GM18858 (cell line): Measurements from ENCODE around the gene ABCC12.
"Not testable (repeated sequence)": the region's sequence is repeated elsewhere in the genome, so short reads cannot be mapped to it uniquely, and the experiment has no call there.

ENCODE experiments used
- ATAC-seq: cut with Tn5 transposase; IDR thresholded peaks from one replicate; pipeline ENCODE4 v1.9.1; 2021; ENCODE audit not compliant: unreplicated experiment

The ABCC12 gene

GRCh38 chr16:48166617-48167016 is 10.8 kb upstream of the ABCC12 start:
- ATAC-seq: not testable (repeated sequence)

- ATAC-seq: no peak
Measured at GRCh38 chr16:48165961-48166578, 10.3 kb upstream of the ABCC12 start.

GRCh38 chr16:48164907-48165715 is 9.3 kb upstream of the ABCC12 start:
- ATAC-seq: peak; percentile 55

GRCh38 chr16:48162839-48163410 is 7.1 kb upstream of the ABCC12 start:
- no peak for ATAC-seq

GRCh38 chr16:48161906-48162305 is 6.1 kb upstream of the ABCC12 start:
- no peak for ATAC-seq

GRCh38 chr16:48160575-48160974 is 4.8 kb upstream of the ABCC12 start:
- ATAC-seq: no peak

GRCh38 chr16:48158296-48158695 is 2.5 kb upstream of the ABCC12 start:
- peak; percentile 87 for ATAC-seq

GRCh38 chr16:48157794-48158193 is 2.0 kb upstream of the ABCC12 start:
- no peak for ATAC-seq

- ATAC-seq: no peak
Measured at GRCh38 chr16:48157302-48157701, 1.5 kb upstream of the ABCC12 start.

GRCh38 chr16:48156790-48157209 is 1.0 kb upstream of the ABCC12 start:
- no peak for ATAC-seq

GRCh38 chr16:48153774-48154173 is 2.0 kb downstream of the ABCC12 start:
- ATAC-seq: no peak

- no peak for ATAC-seq
Measured at GRCh38 chr16:48152226-48152625, 3.6 kb downstream of the ABCC12 start.

- no peak for ATAC-seq
Measured at GRCh38 chr16:48150707-48151106, 5.1 kb downstream of the ABCC12 start.

GRCh38 chr16:48146710-48147109 is 9.1 kb downstream of the ABCC12 start:
- ATAC-seq: no peak

- ATAC-seq: no peak
Measured at GRCh38 chr16:48146131-48146530, 9.7 kb downstream of the ABCC12 start.

- no peak for ATAC-seq
Measured at GRCh38 chr16:48143812-48144368, 11.9 kb downstream of the ABCC12 start.

- ATAC-seq: no peak
Measured at GRCh38 chr16:48140821-48141220, 15.0 kb downstream of the ABCC12 start.

- ATAC-seq: no peak
Measured at GRCh38 chr16:48139517-48139916, 16.3 kb downstream of the ABCC12 start.

- no peak for ATAC-seq
Measured at GRCh38 chr16:48138543-48138942, 17.2 kb downstream of the ABCC12 start.

- no peak for ATAC-seq
Measured at GRCh38 chr16:48137822-48138221, 18.0 kb downstream of the ABCC12 start.

GRCh38 chr16:48136547-48137360 is 19.0 kb downstream of the ABCC12 start:
- no peak for ATAC-seq
